HEK293T (cell line): ENCODE data around the gene SLC20A1.

Source experiments
- ARNT ChIP-seq: fragments of 450-650 bp; IDR thresholded peaks from 2 replicates; pipeline ENCODE4 v1.6.1; 2017; ENCODE audit warnings: mild to moderate bottlenecking
- BHLHE40 ChIP-seq: fragments of 450-650 bp; IDR thresholded peaks from 2 replicates; pipeline ENCODE4 v1.6.1; 2016; ENCODE audit warnings: mild to moderate bottlenecking, moderate library complexity, borderline replicate concordance
- CTBP1 ChIP-seq: fragments of 450-650 bp; IDR thresholded peaks from 2 replicates; pipeline ENCODE4 v1.6.1; 2016; ENCODE audit warnings: borderline replicate concordance
- ELF4 ChIP-seq: fragments of 450-650 bp; IDR thresholded peaks from 2 replicates; pipeline ENCODE4 v1.6.1; 2017; ENCODE audit warnings: antibody characterized with exemption
- FOXA1 ChIP-seq: fragments of 450-650 bp; IDR thresholded peaks from 2 replicates; pipeline ENCODE4 v1.6.1; 2016; ENCODE audit warnings: mild to moderate bottlenecking
- FOXM1 ChIP-seq: fragments of 450-650 bp; IDR thresholded peaks from 2 replicates; pipeline ENCODE4 v1.6.1; 2017; ENCODE audit warnings: mild to moderate bottlenecking, borderline replicate concordance
- HDGF ChIP-seq: fragments of 450-650 bp; IDR thresholded peaks from 2 replicates; pipeline ENCODE4 v1.6.1; 2017; ENCODE audit warnings: antibody characterized with exemption, borderline replicate concordance
- NFRKB ChIP-seq: fragments of 450-650 bp; IDR thresholded peaks from 2 replicates; pipeline ENCODE4 v1.6.1; 2016; ENCODE audit warnings: mild to moderate bottlenecking, moderate library complexity
- SP1 ChIP-seq: fragments of 450-650 bp; IDR thresholded peaks from 2 replicates; pipeline ENCODE4 v1.6.1; 2017
- SUZ12 ChIP-seq: fragments of 450-650 bp; IDR thresholded peaks from 2 replicates; pipeline ENCODE4 v1.6.1; 2016; ENCODE audit warnings: mild to moderate bottlenecking
- ZNF384 ChIP-seq: fragments of 450-650 bp; IDR thresholded peaks from 2 replicates; pipeline ENCODE4 v1.6.1; 2016
- TF ChIP-seq, protein P1 (sequence below): fragments of 450-650 bp; IDR thresholded peaks from 2 replicates; pipeline ENCODE4 v1.6.1; 2016

DNA sequence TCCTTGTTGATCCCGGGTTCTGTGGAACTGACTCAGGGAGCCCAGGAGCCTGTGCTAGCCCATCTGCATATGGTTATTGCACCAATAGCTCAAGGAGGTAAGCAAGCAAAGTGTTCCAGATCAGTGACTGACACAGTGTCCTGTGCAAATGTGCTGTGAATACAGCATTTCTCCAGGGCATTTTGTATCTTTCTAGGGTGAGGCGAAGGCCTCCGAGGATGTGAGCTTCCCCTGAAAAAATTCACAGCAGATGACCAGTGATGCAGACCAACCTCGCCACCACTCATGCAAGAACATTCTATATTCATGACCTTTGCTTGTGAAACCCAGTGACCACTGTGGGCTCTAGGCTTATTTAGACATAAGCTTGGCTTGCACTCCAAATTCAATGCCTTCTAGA, 59.8 kb downstream of the SLC20A1 start:
- TF ChIP-seq SUZ12 (no peak), NFRKB (no peak), SP1 (no peak), FOXM1 (no peak), ARNT (no peak), FOXA1 (no peak), CTBP1 (no peak), ZNF384 (no peak), BHLHE40 (no peak), HDGF (no peak), ELF4 (no peak)
- TF ChIP-seq, protein P1, sequence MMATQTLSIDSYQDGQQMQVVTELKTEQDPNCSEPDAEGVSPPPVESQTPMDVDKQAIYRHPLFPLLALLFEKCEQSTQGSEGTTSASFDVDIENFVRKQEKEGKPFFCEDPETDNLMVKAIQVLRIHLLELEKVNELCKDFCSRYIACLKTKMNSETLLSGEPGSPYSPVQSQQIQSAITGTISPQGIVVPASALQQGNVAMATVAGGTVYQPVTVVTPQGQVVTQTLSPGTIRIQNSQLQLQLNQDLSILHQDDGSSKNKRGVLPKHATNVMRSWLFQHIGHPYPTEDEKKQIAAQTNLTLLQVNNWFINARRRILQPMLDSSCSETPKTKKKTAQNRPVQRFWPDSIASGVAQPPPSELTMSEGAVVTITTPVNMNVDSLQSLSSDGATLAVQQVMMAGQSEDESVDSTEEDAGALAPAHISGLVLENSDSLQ: no peak
